GM12878 (cell line): ENCODE results near the gene SLC2A14. TPM values are rescaled to one million over a fixed set of nuclear protein-coding genes. Genes with fewer than 3 reads are reported as not detected.

Experiments used
- ATAC-seq: fragments of 200-7000 bp; cut with Tn5 transposase; 3 replicates; pipeline ENCODE4 v1.9.1; 2020; ENCODE audit warnings: mild to moderate bottlenecking, moderate library complexity
- BruUV-seq: library from RNA; stranded (reverse); fragments of 400-500 nt; replicated peaks from 2 replicates; lab custom pipeline; 2021; lab: Mats Ljungman, UMichigan
- CTCF ChIA-PET: fragments of 300-600 bp; sonication (Branson Sonifier 250); formaldehyde crosslinking; extraction: SDS; loops from one replicate; lab custom pipeline; 2021; ENCODE audit warnings: inconsistent platforms; lab: Yijun Ruan, JAX
- POLR2A ChIA-PET: fragments of 350-600 bp; formaldehyde crosslinking; extraction: SDS; loops from one replicate; lab custom pipeline; 2021; ENCODE audit warnings: inconsistent platforms; lab: Charles Lee
- RAD21 ChIA-PET: fragments of 300-600 bp; sonication (Branson Sonifier 250); formaldehyde crosslinking; loops from one replicate; lab custom pipeline; 2023; ENCODE audit warnings: antibody characterized with exemption; ENCODE audit not compliant: unreplicated experiment; lab: Charles Lee
- SMC1A ChIA-PET: fragments of 300-600 bp; sonication (Branson Sonifier 250); formaldehyde crosslinking; loops from one replicate; lab custom pipeline; 2023; ENCODE audit not compliant: unreplicated experiment, uncharacterized antibody; lab: Charles Lee
- DNase-seq: peaks from one replicate; pipeline ENCODE4 v3.0.0-alpha.2; 2011; ENCODE audit warnings: low read depth, low spot score
- FAIRE-seq: peaks from 3 replicates; lab custom pipeline; 2011; peaks lifted over from hg19 to GRCh38; lab: Jason Lieb, UNC
- H2AFZ ChIP-seq: 2 replicates; pipeline ENCODE4 v1.6.0; 2011; ENCODE audit warnings: low read depth, low read length, control low read depth; ENCODE audit not compliant: control insufficient read depth
- H3K27ac ChIP-seq: 2 replicates; pipeline ENCODE4 v1.5.1; 2011; ENCODE audit warnings: control low read depth; ENCODE audit not compliant: control insufficient read depth, insufficient read depth
- H3K27me3 ChIP-seq, 2 experiments: replicated peaks in 1 of 2; 2 replicates each; pipeline versions ENCODE4 v1.6.0 to v1.6.1; 2011; ENCODE audit warnings: low read length in 1 of 2; ENCODE audit not compliant: control insufficient read depth in 2 of 2, insufficient read depth in 2 of 2
- H3K36me3 ChIP-seq, 2 experiments: 2 replicates each; pipeline ENCODE4 v1.5.1; 2011; ENCODE audit warnings: low read length in 1 of 2; ENCODE audit not compliant: control insufficient read depth in 2 of 2, insufficient read depth in 2 of 2
- H3K4me1 ChIP-seq: 2 replicates; pipeline ENCODE4 v1.6.1; 2011; ENCODE audit warnings: mild to moderate bottlenecking, low read length, moderate library complexity, mixed read lengths; ENCODE audit not compliant: control insufficient read depth, insufficient read depth
- H3K4me2 ChIP-seq: 2 replicates; pipeline ENCODE4 v1.6.0; 2011; ENCODE audit warnings: control low read depth; ENCODE audit not compliant: control insufficient read depth, insufficient read depth
- H3K4me3 ChIP-seq: fragments of 200-600 bp; sonication (generic); 2 replicates; pipeline ENCODE4 v1.5.1; 2016
- H3K79me2 ChIP-seq: 2 replicates; pipeline ENCODE4 v1.6.0; 2011; ENCODE audit warnings: low read length; ENCODE audit not compliant: control insufficient read depth, insufficient read depth
- H3K9ac ChIP-seq: 2 replicates; pipeline ENCODE4 v1.8.0; 2011; ENCODE audit warnings: low read length, control low read depth, mixed read lengths; ENCODE audit not compliant: control insufficient read depth, insufficient read depth
- H3K9me3 ChIP-seq: replicated peaks from 3 replicates; pipeline ENCODE4 v1.5.1; 2011; ENCODE audit warnings: mild to moderate bottlenecking, low read length; ENCODE audit not compliant: control insufficient read depth, insufficient read depth
- H4K20me1 ChIP-seq: 2 replicates; pipeline ENCODE4 v1.6.0; 2011; ENCODE audit not compliant: control insufficient read depth, insufficient read depth
- CBFB ChIP-seq: IDR thresholded peaks from 2 replicates; pipeline ENCODE4 v1.6.1; 2016; ENCODE audit warnings: antibody characterized with exemption, low read depth
- CHD1 ChIP-seq: IDR thresholded peaks from 2 replicates; pipeline ENCODE4 v1.6.1; 2012; ENCODE audit warnings: low read depth, low read length, improper control_type of control experiment
- CUX1 ChIP-seq: IDR thresholded peaks from 2 replicates; pipeline ENCODE4 v1.6.1; 2012; ENCODE audit warnings: improper control_type of control experiment, low read depth, low read length; ENCODE audit not compliant: insufficient replicate concordance
- GATAD2B ChIP-seq: fragments of 450-650 bp; conservative IDR thresholded peaks from 2 replicates; pipeline ENCODE4 v1.6.1; 2017; ENCODE audit warnings: low read depth, mild to moderate bottlenecking, moderate library complexity
- KLF5 ChIP-seq: fragments of 450-650 bp; IDR thresholded peaks from 2 replicates; pipeline ENCODE4 v1.6.1; 2014; ENCODE audit warnings: mild to moderate bottlenecking; ENCODE audit not compliant: partially characterized antibody
- MEF2B ChIP-seq: fragments of 450-650 bp; IDR thresholded peaks from 2 replicates; pipeline ENCODE4 v1.6.1; 2018; ENCODE audit warnings: mild to moderate bottlenecking, moderate library complexity; ENCODE audit not compliant: partially characterized antibody, poor library complexity, severe bottlenecking
- MYC ChIP-seq: IDR thresholded peaks from 2 replicates; pipeline ENCODE4 v1.6.1; 2011; ENCODE audit warnings: mild to moderate bottlenecking, low read length, moderate library complexity, inconsistent platforms; ENCODE audit not compliant: insufficient read depth, insufficient replicate concordance, insufficient read length, severe bottlenecking
- NFYB ChIP-seq: IDR thresholded peaks from 2 replicates; pipeline ENCODE4 v1.6.1; 2011; ENCODE audit warnings: low read depth, mild to moderate bottlenecking, low read length, improper control_type of control experiment, moderate library complexity; ENCODE audit not compliant: insufficient read depth
- NKRF ChIP-seq: fragments of 450-650 bp; conservative IDR thresholded peaks from 2 replicates; pipeline ENCODE4 v1.6.1; 2017; ENCODE audit warnings: mild to moderate bottlenecking, moderate library complexity
- USF2 ChIP-seq: IDR thresholded peaks from 2 replicates; pipeline ENCODE4 v1.6.1; 2011; ENCODE audit warnings: low read depth, low read length, improper control_type of control experiment, borderline replicate concordance
- ZNF274 ChIP-seq: IDR thresholded peaks from one replicate; pipeline ENCODE4 v1.8.0; 2011; ENCODE audit not compliant: insufficient read length, insufficient read depth
- ZNF622 ChIP-seq: fragments of 450-650 bp; IDR thresholded peaks from 2 replicates; pipeline ENCODE4 v1.6.1; 2017; ENCODE audit warnings: mild to moderate bottlenecking, inconsistent platforms
- WGBS: methylation state at CpG from one replicate; pipeline ENCODE4 v1.1.6; 2016; ENCODE audit warnings: low lambda C conversion rate; ENCODE audit not compliant: insufficient replicate concordance, insufficient coverage; ENCODE audit errors: missing lambda C conversion rate; 5-methylcytosine and 5-hydroxymethylcytosine counted together
- in situ Hi-C: fragments of 300-500 bp; cut with MboI; formaldehyde crosslinking; loops from 9 replicates; pipeline ENCODE4 v1.14.3; 2018; ENCODE audit warnings: mixed read lengths
- intact Hi-C: fragments of 100-400 bp; cut with micrococcal nuclease; formaldehyde crosslinking; loops from one replicate; pipeline ENCODE4 v1.14.2; 2022; ENCODE audit not compliant: unreplicated experiment
- polyA plus RNA-seq, 11 experiments: library from polyadenylated mRNA; depleted of rRNA in 4 of 11; unstranded in 6 of 11; stranded (reverse) in 5 of 11; fragments of >200 nt; fragmentation: Nextera tagmentation in 4 of 11; fragmentation: Illumina TruSeq in 1 of 11; extraction: Ambion mirVana in 4 of 11; extraction: Trizol in 1 of 11; gene quantifications; 1 replicate in 1 of 11; 2 replicates in 10 of 11; pipeline versions ENCODE4 v1.2.1 to v1.2.3, GENCODE V29; 2011 to 2016; ENCODE audit warnings: inconsistent platforms in 2 of 11, missing spikeins in 2 of 11, low read depth in 1 of 11
- total RNA-seq, 4 experiments: library from RNA; depleted of rRNA in 3 of 4; stranded (reverse); fragments of >200 nt in 3 of 4; fragmentation: Illumina TruSeq in 1 of 4; extraction: Trizol in 1 of 4; gene quantifications; 2 replicates each; pipeline versions ENCODE4 v1.2.1 to v1.2.3, GENCODE V29; 2013 to 2021
- TF ChIP-seq, protein P1 (sequence below): IDR thresholded peaks from 2 replicates; pipeline ENCODE4 v1.6.1; 2012; ENCODE audit warnings: mild to moderate bottlenecking, low read depth, low read length

Gene SLC2A14
- total and polyA plus RNA-seq, 10 of the 15 experiments (the other 5 are each of a cell fraction or from before 2014, with no cell fraction given), result 0.05 to 0.69 (median 0.19) TPM; not detected in 1

- intact Hi-C loops, result no loop called here
- H3K4me2 ChIP-seq, result no peak overlapping the region
- TF ChIP-seq NKRF (no peak), ZNF622 (no peak), CHD1 (no peak), MEF2B (no peak), MYC (no peak), GATAD2B (no peak), CUX1 (no peak), USF2 (no peak), KLF5 (no peak), ZNF274 (no peak), CBFB (no peak), NFYB (no peak)
- TF ChIP-seq, protein P1, sequence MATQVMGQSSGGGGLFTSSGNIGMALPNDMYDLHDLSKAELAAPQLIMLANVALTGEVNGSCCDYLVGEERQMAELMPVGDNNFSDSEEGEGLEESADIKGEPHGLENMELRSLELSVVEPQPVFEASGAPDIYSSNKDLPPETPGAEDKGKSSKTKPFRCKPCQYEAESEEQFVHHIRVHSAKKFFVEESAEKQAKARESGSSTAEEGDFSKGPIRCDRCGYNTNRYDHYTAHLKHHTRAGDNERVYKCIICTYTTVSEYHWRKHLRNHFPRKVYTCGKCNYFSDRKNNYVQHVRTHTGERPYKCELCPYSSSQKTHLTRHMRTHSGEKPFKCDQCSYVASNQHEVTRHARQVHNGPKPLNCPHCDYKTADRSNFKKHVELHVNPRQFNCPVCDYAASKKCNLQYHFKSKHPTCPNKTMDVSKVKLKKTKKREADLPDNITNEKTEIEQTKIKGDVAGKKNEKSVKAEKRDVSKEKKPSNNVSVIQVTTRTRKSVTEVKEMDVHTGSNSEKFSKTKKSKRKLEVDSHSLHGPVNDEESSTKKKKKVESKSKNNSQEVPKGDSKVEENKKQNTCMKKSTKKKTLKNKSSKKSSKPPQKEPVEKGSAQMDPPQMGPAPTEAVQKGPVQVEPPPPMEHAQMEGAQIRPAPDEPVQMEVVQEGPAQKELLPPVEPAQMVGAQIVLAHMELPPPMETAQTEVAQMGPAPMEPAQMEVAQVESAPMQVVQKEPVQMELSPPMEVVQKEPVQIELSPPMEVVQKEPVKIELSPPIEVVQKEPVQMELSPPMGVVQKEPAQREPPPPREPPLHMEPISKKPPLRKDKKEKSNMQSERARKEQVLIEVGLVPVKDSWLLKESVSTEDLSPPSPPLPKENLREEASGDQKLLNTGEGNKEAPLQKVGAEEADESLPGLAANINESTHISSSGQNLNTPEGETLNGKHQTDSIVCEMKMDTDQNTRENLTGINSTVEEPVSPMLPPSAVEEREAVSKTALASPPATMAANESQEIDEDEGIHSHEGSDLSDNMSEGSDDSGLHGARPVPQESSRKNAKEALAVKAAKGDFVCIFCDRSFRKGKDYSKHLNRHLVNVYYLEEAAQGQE, result no peak
Observed at GRCh38 chr12:7835766-7836165, 36.9 kb downstream of the SLC2A14 start.

More at GRCh38 chr12:7835766-7836165, 36.9 kb downstream of the SLC2A14 start:
- FAIRE-seq (no peak), ATAC-seq (no peak), DNase-seq (no peak)
- Histone ChIP-seq H3K4me1 (no peaks in the 10 kb centered on the region), H3K4me3 (no peak overlapping the region), H2AFZ (no peak overlapping the region), H3K27ac (no peak overlapping the region), H3K27me3 (no peaks in the 10 kb centered on the region), H3K9me3 (no peaks in the 10 kb centered on the region), H4K20me1 (no peaks in the 10 kb centered on the region), H3K36me3 (no peaks in the 10 kb centered on the region), H3K79me2 (no peaks in the 10 kb centered on the region), H3K9ac (no peak overlapping the region)
- SMC1A ChIA-PET, result no interaction called here
- RAD21 ChIA-PET, result no interaction called here
- in situ Hi-C loops, result no loop called here
- POLR2A ChIA-PET, result no interaction called here
- CTCF ChIA-PET, result no interaction called here
- BruUV-seq, result no TSS peak
- WGBS, result 16% methylated on average over 5 of the region's 5 CpGs
